ENCODE data around the gene MFSD2A. TPM values are rescaled to one million over a fixed set of nuclear protein-coding genes. Genes with fewer than 3 reads are reported as not detected.
"Not testable (repeated sequence)": the region's sequence is repeated elsewhere in the genome, so short reads cannot be mapped to it uniquely, and the experiment has no call there.

The MFSD2A gene
- total RNA-seq, 1 donor from 2014 or later: 1.00 TPM

- intact Hi-C loops (cut with DNase I): no loop called here
- no peak for DNase-seq (ENCODE audit: low spot score)
Observed at GRCh38 chr1:39962450-39962825, 7.5 kb downstream of the MFSD2A start.

GRCh38 chr1:39962964-39963363 lies 8.0 kb downstream of the MFSD2A start:
- DNase-seq (ENCODE audit: low spot score); intact Hi-C loops (cut with DNase I): not testable (repeated sequence)

GRCh38 chr1:39964552-39964951 lies 9.6 kb downstream of the MFSD2A start:
- intact Hi-C loops (cut with DNase I): no loop called here
- no peak for DNase-seq (ENCODE audit: low spot score)

DNA sequence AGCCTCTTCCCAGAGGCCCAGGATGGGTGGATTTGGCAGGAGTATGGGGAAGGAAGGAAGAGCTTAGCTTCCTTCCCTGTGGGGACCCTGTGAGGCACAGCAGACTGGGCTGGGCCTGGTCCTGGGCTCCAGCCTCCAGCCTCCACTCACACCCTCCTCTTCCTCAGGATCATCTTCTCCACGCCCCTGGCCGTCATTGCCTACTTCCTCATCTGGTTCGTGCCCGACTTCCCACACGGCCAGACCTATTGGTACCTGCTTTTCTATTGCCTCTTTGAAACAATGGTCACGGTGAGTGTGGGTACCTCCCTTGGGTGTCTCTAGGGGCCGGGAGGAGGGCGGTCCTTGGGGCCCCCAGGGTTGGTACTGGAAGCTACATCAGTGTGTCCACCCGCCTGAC lies 10.1 kb downstream of the MFSD2A start:
- intact Hi-C loops (cut with DNase I): no loop called here
- no peak for DNase-seq (ENCODE audit: low spot score)

DNA sequence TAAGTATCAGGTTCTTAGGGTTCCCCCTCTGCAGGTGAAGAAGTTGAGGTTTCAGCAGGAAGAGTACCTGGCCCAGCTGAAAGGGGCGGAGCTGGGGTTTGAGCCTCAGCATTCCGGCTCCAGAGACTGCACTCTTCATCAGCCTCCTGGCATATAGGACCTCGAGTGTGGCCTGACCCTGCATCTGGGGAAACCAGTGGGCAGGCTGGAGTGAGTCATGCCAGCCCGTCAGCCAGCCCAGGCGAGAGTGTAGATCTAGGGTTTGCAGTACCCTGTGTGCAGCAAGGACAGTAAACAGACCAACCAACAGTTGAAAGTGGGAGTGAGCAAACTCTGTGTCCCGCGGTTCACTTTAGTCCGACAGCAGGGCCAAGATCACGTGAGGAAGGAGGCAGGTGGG lies 14.1 kb downstream of the MFSD2A start:
- DNase-seq (ENCODE audit: low spot score): no peak
- intact Hi-C loops (cut with DNase I): no loop called here

- DNase-seq (ENCODE audit: low spot score): no peak
- intact Hi-C loops (cut with DNase I): loop anchor here (10.0 kb wide), 1 partner anchor 65 kb away; no protein-coding TSS in a partner anchor
Observed at GRCh38 chr1:39969531-39970270, 14.8 kb downstream of the MFSD2A start.

GRCh38 chr1:39970274-39970673 lies 15.3 kb downstream of the MFSD2A start:
- intact Hi-C loops (cut with DNase I): loop anchor here (10.0 kb wide), 1 partner anchor 65 kb away; no protein-coding TSS in a partner anchor
- no peak for DNase-seq (ENCODE audit: low spot score)

- DNase-seq (ENCODE audit: low spot score): no peak
- intact Hi-C loops (cut with DNase I): loop anchor here (10.0 kb wide), 1 partner anchor 64 kb away; no protein-coding TSS in a partner anchor
Observed at GRCh38 chr1:39971138-39971537, 16.2 kb downstream of the MFSD2A start.

DNA sequence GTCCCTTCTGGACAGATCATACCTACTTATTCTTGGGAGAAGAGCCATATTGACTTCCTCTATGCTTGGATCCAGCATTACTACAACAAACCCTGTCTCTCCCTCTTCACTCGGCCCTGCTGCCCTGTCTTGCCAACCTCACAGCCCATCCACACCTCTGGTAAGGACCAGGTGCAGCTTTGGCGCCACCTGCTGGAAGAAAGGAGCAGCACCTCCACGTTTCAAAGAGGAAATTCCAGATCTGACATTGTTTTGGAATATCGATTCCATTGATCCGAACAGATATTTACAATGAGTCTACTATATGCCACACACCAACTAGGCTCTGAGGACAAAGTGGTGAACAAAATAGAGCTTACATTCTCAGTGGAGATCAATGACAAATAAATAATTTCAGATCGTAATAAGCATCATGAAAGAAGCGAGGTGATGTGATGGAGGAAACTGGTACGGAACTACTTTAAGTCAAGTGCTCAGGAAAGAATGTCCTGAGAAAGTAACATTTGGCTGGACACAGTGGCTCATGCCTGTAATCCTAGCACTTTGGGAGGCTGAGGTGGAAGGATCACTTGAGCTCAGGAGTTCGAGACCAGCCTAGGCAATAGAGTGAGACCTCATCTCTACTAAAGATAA lies 18.7 kb downstream of the MFSD2A start:
- peak; percentile 90 for DNase-seq (ENCODE audit: low spot score)
- intact Hi-C loops (cut with DNase I): loop anchor here (2.0 to 10.0 kb wide), 2 partner anchors 55 to 61 kb away; no protein-coding TSS in a partner anchor

DNA sequence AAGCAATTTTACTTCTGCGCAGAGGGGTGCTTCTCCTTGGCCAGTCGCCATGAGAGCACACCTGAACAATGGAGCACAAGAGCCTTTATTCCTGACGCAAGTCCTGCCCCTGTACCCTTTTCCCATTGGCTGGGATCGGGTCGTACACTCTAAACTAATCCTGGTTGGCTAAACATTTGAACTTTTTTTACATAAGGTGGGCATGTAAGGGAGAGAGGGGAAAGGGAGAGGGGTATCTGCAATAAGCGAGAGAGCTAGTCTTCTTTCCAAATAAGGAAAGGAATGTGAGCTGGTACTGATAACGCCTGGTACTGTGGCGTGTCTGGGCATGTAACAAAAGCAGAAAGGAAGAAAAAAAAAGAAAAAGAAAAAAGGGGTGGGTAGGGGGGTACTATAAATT lies 21.8 kb downstream of the MFSD2A start:
- intact Hi-C loops (cut with DNase I): loop anchor here (10.0 kb wide), 1 partner anchor 58 kb away; no protein-coding TSS in a partner anchor
- DNase-seq (ENCODE audit: low spot score): no peak

DNA sequence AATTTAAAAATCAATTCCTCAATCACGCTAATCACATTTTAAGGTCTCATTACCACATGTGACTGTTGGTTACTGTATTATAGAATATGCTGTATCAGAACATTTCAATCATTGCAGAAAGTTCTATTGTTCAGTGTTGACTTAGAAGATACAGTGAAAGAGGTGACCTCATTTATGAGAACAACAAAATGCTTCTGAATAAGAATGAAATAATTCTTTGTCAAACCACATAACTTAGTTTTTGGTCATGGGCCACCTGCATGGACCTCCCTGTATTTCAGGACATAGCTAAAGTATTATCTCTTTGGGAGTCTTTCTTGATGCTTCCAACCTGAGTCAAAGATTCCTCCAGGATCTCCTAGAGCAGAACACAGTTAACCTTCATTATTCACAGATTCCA lies 22.3 kb downstream of the MFSD2A start:
- no peak for DNase-seq (ENCODE audit: low spot score)
- intact Hi-C loops (cut with DNase I): loop anchor here (10.0 kb wide), 1 partner anchor 58 kb away; no protein-coding TSS in a partner anchor

GRCh38 chr1:39979654-39980053 lies 24.7 kb downstream of the MFSD2A start:
- intact Hi-C loops (cut with DNase I): loop anchor here (10.0 kb wide), 1 partner anchor 55 kb away; no protein-coding TSS in a partner anchor
- no peak for DNase-seq (ENCODE audit: low spot score)

- no peak for DNase-seq (ENCODE audit: low spot score)
- intact Hi-C loops (cut with DNase I): no loop called here
Observed at GRCh38 chr1:39980555-39981313, 25.8 kb downstream of the MFSD2A start.

DNA sequence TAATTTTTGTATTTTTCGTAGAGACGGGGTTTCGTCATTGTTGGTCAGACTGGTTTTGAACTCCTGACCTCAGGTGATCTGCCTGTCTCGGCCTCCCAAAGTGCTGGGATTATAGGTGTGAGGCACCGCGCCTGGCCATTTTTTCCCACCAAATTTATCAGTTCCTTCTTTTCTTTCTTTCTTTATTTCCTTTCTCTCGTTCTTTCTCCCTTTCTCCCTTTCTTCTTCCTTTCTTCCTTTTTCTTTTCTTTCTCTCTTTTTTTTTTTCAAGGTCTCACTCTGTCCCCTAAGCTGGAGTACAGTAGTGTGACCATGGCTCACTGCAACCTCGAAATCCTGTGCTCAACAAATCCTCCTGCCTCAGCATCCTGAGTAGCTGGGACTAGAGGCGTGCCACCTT lies 26.4 kb downstream of the MFSD2A start:
- DNase-seq (ENCODE audit: low spot score): no peak
- intact Hi-C loops (cut with DNase I): no loop called here

- DNase-seq (ENCODE audit: low spot score): no peak
- intact Hi-C loops (cut with DNase I): no loop called here
Observed at GRCh38 chr1:39981945-39982344, 27.0 kb downstream of the MFSD2A start.

GRCh38 chr1:39984480-39984879 lies 29.5 kb downstream of the MFSD2A start:
- DNase-seq (ENCODE audit: low spot score); intact Hi-C loops (cut with DNase I): not testable (repeated sequence)

DNA sequence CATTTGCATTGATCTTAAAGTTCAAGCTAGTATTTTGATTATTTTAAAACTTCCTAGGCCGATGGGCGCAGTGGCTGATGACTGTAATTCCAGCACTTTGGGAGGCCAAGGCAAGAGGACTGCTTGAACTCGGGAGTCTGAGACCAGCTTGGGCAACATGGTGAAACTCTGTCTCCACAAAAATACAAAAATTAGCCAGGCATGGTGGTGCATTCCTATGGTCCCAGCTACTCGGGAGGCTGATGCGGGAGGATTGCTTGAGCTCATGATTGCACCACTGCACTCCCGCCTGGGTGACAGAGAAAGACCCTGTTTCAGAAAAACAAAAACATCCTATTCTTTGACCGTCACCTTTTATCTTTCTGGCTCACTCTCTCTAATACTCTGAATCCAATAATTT lies 30.0 kb downstream of the MFSD2A start:
- DNase-seq (ENCODE audit: low spot score): no peak
- intact Hi-C loops (cut with DNase I): no loop called here

GRCh38 chr1:39987869-39988268 lies 32.9 kb downstream of the MFSD2A start:
- intact Hi-C loops (cut with DNase I): no loop called here
- DNase-seq (ENCODE audit: low spot score): no peak

DNA sequence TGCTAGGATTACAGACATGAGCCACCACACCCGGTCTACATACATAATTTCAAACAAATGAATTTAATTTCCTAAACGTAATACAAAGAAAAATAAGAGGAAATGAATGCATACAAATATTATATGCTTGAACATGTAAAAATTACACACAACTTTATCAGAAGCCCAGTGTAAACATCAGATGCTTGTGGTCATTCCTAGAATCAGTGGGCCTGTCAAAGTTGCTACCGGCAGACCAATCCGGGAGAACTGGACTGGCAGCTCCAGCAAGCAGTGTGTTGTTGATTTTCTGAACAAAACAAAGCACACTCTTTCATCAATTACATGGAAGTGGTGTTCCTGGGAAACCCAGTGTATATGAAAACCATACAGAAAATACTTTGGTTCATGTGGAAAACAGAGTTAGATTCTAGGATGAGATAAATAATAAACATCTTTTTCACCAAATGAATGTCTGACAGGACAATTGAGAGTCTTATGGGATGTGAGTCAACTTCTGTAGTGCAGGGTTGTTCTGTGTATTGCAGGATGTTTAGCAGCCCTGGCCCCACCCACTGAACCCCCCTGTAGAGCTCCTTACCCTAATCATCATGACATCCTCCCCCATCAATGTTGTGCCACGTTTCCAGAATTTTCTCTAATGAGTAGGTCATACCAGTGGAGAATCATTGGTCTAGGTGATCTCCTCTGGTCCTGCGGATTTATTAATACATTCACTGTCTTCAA lies 33.8 kb downstream of the MFSD2A start:
- no peak for DNase-seq (ENCODE audit: low spot score)
- intact Hi-C loops (cut with DNase I): no loop called here

GRCh38 chr1:39990428-39990827 lies 35.5 kb downstream of the MFSD2A start:
- no peak for DNase-seq (ENCODE audit: low spot score)
- intact Hi-C loops (cut with DNase I): no loop called here
